H1 (cell line): Measurements from ENCODE around the gene CDK8.

Experiments
- ATF2 ChIP-seq: IDR thresholded peaks from 2 replicates; pipeline ENCODE4 v1.6.1; 2012; ENCODE audit warnings: low read length, inconsistent platforms
- CTCF ChIP-seq, 3 experiments: IDR thresholded peaks; 1 replicate in 2 of 3; 2 replicates in 1 of 3; pipeline versions ENCODE4 v1.5.1 to v1.6.1; 2011; ENCODE audit warnings: low read length in 3 of 3, mild to moderate bottlenecking in 3 of 3, inconsistent platforms in 2 of 3, low read depth in 1 of 3, moderate library complexity in 1 of 3; ENCODE audit not compliant: insufficient read depth in 1 of 3; ENCODE audit errors: control extremely low read depth in 1 of 3
- EP300 ChIP-seq, 2 experiments: IDR thresholded peaks; 1 replicate in 1 of 2; 2 replicates in 1 of 2; pipeline ENCODE4 v1.6.1; 2011 to 2012; ENCODE audit warnings: low read depth in 2 of 2, low read length in 2 of 2, mild to moderate bottlenecking in 2 of 2, borderline replicate concordance in 1 of 2, inconsistent platforms in 1 of 2, moderate library complexity in 1 of 2
- HDAC6 ChIP-seq: IDR thresholded peaks from one replicate; pipeline ENCODE4 v1.7.1; 2012; ENCODE audit warnings: low read depth, mild to moderate bottlenecking, inconsistent platforms, low read length, moderate library complexity
- MAFK ChIP-seq: IDR thresholded peaks from 2 replicates; pipeline ENCODE4 v1.6.1; 2012; ENCODE audit warnings: low read depth, mild to moderate bottlenecking, improper control_type of control experiment, low read length
- POLR2A ChIP-seq, 2 experiments: IDR thresholded peaks; 1 replicate in 1 of 2; 2 replicates in 1 of 2; pipeline ENCODE4 v1.6.1; 2011; ENCODE audit warnings: low read depth in 2 of 2, low read length in 2 of 2, mild to moderate bottlenecking in 2 of 2; ENCODE audit errors: control extremely low read depth in 1 of 2

- TF ChIP-seq CTCF (IDR thresholded peaks at IDR 0.05; ENCODE audit: control extremely low read depth in 1 of 3, insufficient read depth in 1 of 3, low read depth in 1 of 3, low read length in 3 of 3) (no peak), MAFK (no peak), POLR2A (IDR thresholded peaks at IDR 0.05; ENCODE audit: control extremely low read depth in 1 of 2, low read depth in 2 of 2, low read length in 2 of 2) (no peak), EP300 (IDR thresholded peaks at IDR 0.05; ENCODE audit: borderline replicate concordance in 1 of 2, low read depth in 2 of 2, low read length in 2 of 2) (no peak), HDAC6 (no peak), ATF2 (no peak)
Observed at GRCh38 chr13:26246154-26246553, 7.8 kb upstream of the CDK8 start.
